HG02885 (cell line): ENCODE results near the gene RPTOR.

Experiments used
- ATAC-seq: cut with Tn5 transposase; IDR thresholded peaks from one replicate; pipeline ENCODE4 v1.9.1; 2021; ENCODE audit warnings: mild to moderate bottlenecking; ENCODE audit not compliant: unreplicated experiment, poor library complexity

RPTOR gene

DNA sequence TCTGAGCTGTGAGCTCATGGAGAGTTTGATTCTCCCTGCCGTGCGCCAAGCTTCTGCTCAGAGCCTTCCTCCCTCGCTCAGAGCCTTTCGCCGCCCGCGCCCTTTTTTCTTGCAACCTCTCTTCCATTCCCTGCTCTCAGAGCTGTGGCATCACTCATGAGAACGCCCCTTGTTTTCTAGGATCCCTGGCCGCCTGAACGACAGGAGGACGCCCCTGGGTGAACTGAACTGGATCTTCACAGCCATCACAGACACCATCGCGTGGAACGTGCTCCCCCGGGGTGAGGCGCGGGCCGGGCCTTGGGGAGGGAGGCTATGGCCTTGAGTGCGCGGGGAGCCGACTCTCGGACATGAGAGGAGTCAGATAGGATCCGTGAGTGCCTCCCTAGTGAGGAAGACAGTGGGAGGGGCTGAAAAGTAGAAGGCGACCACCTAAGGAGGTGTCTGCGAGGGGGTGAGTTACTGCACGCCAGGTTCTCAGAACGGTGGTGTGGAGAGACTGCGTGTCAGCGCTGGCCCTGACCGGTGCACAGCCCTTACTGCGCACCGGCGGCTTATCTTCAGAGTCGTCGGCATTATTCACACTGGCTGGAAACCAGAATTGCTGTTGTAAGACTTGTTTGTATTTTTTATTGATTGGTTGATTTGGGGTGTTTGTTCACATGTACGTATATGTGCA lies 277.5 kb downstream of the RPTOR start:
- ATAC-seq, result no peak

DNA sequence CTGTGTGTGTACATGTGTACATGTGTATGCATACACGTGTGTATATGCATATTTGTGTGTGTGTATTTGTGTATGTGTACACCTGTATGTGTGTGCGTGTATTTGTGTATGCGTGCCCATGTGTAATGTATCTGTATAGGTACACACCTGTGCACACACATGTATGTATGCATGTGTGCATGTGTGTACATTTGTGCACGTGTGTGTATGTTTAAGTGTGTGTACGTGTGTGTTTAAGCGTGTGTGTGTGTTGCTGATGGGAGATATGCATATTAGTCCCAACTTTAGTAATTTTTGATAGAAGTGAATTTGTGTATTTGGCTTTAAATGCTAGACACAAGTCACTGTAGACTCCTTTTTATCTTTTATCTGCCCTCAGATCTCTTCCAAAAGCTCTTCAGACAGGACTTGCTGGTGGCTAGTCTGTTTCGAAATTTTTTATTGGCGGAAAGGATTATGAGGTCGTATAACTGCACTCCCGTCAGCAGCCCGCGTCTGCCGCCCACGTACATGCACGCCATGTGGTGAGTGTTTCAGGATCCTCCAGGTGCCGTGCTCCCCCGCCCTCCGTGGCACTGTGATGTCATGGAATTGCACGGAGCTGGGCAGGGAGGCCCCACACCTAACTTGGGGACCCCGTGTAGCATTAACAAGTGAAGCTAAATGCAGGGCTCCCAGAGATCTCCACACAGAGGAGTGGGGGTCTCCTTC lies 278.2 kb downstream of the RPTOR start:
- ATAC-seq, result no peak

DNA sequence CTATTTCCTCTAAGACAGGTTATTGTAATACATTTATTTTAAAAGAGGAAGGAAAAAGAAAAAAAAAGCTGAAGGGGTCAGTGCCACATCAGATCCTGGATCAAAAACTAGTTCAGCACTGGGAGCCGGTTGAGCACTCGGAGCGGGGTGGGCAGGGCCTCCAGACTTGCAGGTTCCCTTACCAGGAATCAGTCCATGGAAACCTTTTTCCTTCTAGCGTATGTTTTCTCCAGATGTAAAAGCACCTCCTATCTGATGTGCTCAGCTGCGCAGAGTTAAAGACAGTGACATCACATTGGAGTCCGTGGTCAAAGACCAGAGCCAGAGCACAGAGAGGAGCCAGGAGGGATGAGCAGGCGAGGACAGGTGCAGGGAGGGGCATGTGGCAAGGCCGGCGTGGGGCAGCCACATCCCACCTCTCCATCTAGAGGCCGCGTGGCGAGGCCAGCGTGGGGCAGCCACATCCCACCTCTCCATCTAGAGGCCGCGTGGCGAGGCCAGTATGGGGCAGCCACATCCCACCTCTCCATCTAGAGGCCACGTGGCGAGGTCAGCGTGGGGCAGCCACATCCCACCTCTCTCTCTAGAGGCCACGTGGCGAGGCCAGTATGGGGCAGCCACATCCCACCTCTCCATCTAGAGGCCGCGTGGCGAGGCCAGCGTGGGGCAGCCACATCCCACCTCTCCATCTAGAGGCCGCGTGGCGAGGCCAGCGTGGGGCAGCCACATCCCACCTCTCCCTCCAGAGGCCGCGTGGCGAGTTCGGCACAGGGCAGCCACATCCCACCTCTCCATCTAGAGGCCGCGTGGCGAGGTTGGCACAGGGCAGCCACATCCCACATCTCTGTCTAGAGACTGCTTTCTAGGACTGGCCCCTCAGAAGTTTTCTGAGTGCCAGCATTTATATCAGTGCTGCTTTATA lies 280.2 kb downstream of the RPTOR start:
- ATAC-seq, result no peak

DNA sequence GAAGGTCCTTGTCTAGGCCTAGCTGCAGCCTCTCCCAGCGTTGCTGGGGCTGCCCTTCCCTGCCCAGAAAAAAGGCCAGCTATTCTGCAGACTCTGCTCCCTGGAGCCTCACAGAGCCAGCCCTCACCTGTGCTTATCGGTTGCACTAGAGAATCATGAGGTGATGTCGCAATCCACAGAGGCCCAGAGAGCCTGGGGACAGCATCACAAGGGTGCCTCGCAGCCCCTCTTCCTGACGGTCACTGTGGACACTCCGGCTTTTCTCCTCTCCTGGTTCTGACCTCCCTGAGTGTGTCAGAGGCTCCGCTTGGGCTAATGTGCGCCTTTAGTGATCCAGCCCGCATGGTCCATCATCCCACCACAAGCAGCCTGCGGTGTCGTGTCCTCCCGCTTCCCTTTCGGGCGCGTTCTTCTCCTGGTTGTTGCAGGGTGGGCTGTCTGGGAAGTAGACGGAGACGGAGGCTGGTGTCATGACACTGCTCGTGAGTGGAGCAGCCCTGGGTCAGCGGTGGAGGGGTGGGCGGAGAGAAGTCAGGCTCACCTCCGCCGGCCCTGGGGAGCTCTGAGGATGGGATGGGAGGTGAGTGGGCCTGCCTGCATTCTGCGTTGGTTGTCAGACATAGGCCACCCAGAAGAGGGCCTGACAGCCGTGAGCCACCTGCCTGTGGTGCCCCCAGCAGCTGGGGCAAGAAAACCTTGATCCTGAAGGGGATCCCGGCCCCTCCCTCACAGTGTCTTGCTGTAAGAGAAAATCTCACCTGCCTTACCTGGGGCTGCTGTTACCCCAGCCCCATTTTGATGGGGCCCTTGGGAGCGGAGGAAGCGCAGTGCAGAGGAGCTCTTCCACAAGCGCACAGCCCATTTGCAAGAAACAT lies 281.1 kb downstream of the RPTOR start:
- ATAC-seq, result no peak

DNA sequence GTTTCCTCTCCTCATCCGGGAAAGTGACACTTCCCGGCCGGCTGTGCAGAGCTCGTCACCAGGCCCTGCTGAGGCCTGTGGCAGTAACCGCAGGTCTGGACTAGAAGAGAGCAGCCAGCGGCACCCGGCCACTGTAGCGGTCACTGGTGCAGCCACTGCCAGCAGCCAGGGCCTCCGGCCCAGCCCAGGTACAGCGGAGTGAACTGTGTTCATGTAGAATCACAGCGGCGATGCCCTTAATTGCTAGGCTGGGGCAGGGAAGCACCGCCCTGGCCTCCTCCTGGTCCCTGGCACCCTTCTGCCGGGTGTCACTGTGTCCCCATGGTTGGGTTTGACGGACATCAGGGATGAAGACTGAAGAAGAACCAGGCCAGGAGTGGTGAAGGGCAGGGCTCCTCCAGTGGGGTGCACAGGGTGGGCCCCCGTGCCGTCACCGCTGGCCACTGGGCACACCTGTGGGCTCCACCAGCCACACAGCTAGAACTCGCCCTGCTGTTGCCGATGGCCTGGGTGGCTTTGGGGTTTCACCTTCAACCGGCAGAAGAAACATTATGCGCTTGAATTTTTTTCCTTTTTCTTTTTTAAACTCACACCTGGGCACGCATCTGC lies 281.8 kb downstream of the RPTOR start:
- ATAC-seq, result no peak

DNA sequence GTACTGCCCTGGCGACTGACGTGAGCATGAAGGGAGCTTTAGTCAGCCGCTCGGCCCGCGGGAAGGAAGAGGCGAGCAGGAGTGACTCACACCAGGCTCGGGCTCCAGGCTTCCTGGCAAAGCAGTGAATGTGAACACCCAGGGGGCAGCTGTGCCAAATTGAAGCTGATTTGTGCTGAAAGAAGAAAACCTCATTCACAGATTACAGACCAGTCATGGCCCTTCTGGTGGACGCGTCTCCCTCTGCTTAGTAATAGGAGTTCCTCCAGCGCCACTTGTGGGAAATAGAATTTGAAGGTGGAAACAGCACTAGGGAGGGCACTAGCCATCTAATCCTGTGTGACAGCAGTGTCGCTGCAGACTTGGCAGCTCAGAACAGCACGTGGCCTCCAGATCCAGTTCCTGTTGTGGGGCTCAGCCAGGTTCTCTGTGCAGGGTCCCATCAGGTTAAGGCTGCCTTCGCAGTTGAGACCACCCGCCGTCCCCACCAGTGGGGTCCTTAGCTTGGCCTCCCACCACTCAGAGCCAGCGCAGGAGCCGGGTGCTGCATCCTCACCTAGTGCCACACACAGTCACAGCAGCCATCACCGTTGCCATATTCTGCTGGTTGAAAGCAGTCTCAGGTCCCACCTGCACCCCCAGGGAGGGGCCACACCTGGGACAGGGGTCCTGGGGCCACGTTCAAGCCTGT lies 282.5 kb downstream of the RPTOR start:
- ATAC-seq, result no peak

DNA sequence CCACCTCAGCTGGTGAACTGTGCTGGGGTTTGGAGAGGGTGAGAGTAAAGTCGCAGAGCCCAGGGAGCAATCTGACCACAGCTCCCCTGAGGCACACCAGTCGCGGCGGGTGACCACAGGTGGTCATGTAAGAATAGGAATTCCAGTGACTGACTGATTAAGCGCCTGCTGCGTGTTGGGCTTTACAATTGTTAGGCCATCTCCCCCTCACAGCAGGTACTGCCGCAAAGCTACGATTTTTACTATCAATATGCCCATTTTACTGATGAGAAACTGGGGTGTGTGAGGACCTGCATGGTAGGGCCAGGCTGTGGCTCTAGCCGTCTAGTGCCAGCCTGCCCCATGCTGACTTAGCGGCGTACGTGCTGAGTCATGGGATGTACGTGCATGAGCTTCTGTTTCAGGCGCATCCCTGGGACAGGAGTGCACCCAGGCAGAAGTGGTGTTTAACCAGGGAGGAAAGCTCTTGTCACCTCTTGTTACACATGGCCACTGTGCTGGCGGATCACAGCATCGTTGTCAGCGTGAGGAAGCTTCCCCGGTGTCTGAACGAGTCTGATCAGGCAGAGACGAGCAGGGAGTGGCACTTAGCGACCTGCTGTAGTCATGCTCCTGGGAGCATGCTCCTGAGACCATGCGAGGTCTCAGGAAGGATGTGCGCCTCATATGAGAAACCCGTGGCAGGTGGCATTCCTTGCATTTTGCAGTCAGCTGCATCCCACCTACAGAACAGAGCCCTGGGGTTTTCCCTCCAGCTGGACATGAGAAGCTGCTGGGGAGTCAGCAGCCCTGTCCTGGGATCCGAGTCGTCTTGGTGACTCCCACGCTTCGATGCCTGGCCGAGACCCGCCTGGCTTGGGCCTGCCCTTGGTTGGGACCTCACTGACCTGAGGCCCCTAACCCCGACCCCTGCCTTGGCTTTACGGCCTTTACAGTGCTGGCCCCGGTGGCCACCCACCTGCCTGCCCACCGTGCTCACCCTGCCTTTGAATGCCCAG lies 283.3 kb downstream of the RPTOR start:
- no peak for ATAC-seq

DNA sequence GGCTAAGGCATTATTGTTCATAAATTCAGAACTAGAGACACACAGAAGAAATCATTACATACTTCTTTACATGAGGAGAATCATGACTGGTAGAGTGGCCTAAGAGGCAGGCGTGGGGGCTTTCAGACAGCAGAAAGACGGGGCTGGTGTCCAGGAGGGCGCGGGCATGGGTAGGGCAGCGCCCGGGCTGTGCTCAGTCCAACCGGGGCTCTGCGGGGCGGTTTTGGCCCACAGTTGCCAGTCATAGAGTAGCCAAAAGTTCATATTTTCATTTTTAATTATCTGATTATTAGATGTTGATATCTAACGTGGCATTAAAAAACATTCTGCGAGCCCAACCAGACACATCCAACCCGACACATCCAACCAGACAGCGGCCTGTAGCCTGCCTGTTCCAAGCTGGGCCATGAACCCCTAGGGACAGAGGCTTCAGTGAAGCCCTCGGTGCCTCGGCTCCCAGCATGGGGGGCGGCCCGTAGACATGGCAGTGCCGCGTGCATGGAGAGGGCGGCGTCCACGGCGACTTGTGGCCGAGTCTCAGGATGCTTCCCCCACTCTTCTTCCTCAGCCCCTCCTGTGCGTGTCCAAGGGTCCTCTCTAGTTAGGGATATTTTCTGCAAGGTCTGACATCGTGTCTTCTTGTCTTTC lies 284.7 kb downstream of the RPTOR start:
- no peak for ATAC-seq

DNA sequence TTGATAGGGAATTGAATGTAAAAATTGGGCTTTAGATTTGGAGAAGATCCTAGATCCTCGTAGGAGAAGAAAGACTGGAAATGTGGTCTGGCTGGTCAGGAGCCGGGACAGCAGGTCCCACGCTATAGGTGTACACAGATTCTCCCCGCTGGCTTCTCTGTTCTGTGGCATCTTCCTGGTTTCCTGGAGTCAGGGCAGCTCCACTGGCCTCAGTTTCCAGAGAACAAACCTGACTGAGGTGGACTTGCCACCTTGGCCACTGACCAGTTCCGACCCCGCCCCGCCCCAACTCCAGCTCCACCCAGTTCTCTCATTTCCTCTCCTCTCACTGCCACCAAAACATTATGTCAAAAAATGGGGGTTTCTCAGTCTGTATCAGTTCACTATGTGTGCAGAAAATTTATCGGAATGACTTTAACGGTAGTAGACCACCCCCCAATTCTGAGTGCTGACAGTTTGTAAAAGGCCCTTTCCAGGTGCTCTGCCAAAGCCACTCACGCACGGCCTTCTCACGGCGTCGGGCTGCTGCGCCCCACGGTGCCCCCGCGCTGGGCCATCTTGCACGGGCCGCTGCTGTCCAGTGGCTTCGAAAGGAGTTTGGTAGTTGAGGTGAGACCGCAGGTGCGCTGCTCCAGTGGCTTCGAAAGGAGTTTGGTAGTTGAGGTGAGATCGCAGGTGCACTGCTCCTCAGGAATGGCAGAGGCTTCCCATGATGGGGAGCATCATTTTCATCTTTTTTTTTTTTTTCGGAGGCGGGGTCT lies 285.6 kb downstream of the RPTOR start:
- no peak for ATAC-seq

DNA sequence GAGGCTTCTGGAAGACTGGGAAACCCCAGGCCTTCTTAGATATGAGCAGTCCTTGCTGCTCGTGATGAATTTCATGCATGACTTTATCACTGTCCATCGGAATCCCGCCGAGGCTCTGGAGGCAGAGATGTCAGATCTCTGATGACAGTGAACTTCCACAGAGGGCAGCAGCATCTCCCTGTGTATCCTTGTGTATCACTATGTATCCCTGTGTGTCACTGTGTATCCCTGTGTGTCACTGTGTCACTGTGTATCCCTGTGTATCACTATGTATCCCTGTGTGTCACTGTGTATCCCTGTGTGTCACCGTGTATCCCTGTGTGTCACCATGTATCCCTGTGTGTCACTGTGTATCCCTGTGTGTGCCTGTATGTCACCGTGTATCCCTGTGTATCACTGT lies 286.9 kb downstream of the RPTOR start:
- ATAC-seq, result no peak

DNA sequence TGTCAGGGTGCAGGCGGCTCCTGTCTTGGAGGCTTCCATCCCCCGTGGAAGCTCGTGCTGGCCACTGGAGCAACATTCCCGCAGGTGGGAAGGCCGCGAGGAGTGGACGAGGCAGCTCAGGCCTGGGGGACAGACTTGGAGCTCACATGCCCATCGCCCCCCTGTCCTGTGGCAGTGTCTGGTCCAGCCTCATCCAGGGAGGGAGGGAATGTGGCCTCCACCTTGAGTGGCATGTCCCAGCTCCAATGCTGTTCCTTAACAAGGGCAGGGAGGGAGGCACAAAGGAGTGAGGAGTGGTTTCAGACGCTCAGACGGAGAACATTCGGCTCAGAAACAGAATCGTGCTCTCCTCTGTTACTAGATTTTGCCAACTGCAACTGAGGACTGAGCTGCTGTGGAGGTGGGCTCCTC lies 287.6 kb downstream of the RPTOR start:
- ATAC-seq, result no peak

DNA sequence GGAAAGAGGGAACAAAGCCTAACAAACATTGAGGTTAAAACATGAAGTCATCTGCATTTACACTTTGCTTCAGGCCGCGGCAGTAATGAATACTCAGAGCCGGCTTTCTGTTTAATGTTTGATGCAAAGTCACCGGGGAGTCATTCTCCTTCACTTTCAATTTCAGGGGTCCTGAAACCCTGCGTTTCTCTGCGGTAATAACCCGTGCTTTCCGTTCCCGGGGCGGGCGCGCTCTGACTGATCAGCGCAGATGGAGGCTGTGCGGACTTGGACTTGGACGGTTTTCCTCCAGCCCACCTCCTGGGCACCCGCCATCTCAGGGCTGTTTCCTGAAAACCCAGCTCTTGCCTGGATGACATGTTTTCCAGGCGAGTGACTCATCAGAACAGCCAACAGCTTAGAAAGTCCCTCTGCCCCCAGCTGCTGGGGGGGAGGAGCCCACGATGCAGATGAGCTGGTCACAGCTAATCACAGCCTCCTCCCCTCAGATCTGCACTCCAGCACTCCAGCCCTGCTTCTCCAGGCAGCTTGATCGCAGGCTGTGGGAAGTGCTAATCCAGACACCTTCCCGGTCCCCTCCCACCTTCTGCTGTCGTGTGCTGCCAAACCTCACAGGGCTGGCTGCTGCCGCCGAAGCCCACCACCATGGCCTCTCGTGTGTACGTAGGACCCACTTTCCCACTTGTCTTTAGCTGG lies 288.4 kb downstream of the RPTOR start:
- ATAC-seq, result peak; percentile 68

DNA sequence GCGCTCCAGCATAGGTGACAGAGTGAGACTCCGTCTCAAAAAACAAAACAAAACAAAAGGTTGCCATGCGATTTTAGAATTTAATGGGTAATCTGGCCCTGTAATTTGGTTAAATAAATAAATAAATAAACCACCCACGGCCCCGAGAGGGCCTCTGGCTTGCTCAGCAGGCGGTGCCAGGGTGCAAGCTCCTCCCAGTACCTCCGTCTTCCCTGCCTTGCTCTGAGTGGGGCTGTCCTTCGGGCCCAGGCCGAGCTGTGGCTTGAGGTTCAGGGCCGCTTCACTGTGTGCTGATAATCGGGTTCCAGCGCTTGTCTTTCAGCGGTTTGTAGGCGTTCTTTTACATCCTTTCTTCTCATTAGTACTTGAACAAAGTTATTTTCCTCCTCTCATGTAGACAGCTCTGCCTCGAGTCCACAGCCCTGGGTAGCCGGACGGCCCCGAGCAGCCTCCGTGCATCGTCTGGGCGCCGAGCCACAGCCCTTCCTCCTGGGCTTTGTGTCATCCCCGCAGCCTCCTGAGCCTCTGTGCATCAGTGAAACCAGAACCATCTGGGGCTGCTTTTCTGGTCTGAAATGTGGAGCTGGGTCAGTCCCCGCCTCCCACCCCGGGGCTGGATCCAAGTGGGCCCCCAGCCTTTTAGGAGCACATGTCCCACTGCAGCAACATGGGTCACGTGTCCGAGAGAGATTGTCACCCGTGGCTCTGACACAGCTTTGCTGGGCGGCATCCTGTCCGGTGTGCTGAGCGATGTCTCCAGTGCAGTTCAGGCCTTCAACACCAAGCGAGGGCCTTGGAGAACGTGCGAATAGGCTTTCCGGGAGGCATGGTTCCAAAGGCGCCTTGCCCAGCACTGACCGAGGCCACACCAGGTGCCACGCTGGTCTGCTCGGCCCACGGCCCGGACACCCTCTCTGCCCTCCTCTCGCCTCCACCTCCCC lies 289.6 kb downstream of the RPTOR start:
- no peak for ATAC-seq

DNA sequence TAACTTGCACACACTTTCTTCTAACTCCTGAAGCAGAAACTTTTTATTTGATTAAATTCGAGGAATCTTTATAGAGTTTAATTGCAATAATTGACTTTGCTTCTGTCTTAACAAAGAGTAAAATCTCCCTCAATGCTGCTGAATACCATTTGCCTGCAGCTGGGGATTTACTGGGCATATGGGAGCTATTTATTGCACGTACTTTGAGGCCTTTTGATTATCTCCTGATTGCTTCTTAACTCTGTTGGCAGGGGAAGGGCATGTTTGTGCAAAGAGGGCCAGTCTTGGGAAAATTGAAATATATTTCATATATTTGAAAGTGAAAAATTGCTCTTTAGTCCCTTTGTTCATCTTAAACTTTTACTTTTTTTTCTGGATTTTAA lies 290.2 kb downstream of the RPTOR start:
- ATAC-seq, result no peak
